ENCODE data around the gene EPS8L1.

DNA sequence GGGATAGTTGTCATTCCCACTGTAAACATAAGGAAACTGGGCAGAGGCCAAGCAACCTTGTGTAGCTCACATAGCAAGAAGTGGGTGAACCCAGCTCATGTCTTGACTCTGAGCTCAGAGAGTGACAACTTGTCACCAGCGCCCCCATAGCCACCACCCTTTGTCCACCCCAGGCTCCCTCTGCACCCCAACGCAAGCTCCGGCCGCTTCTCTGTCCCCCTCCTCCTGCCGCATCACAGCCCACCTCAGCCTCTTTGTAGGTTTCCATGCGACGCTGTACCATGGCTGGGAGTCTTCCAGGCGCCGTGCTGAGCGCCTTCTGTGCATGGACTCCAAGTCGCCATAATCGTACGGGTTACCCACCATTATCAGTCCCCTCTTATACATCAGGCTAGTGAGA lies 40.9 kb upstream of the EPS8L1 start:
- TF ChIP-seq POLR2A (IDR thresholded peaks at IDR 0.05; ENCODE audit: low read length) (no peak), GATA1 (IDR thresholded peaks at IDR 0.05; ENCODE audit: low read depth, low read length) (no peak)
